SIG-M5 treated with dmso at 0.1 percent for 504 hours (cell line): ENCODE results near the gene NF1.
"Not testable (repeated sequence)": the region's sequence is repeated elsewhere in the genome, so short reads cannot be mapped to it uniquely, and the experiment has no call there.

Source experiments
- DNase-seq: peaks from one replicate; lab custom pipeline; 2025; ENCODE audit not compliant: unreplicated experiment; lab: John Stamatoyannopoulos, UW

The NF1 gene

GRCh38 chr17:31293581-31293980 is 198.8 kb downstream of the NF1 start:
- DNase-seq: no peak

- no peak for DNase-seq
These were observed 199.5 kb downstream of the NF1 start for GRCh38 chr17:31294231-31294630.

- DNase-seq: peak; percentile 61
These were observed 200.2 kb downstream of the NF1 start for GRCh38 chr17:31294820-31295488.

DNA sequence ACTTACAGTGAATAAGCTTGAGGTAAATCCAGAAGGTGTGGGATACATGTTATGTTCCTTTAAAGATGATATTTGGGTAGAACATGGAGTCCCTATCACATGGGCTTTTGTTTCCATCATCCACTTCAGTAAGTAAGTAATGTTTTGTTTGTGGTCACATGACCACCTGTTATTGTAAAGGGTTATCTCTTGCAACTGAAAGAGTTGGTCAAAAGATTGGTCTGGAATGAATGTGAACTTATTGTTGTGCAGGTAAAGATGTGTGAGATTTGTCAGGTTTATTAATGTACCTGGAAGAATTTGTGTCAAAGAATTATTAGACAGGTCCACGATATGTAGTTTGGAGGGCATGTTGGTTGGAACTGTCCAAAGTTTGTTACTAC is 200.7 kb downstream of the NF1 start:
- no peak for DNase-seq

- DNase-seq: no peak
These were observed 201.4 kb downstream of the NF1 start for GRCh38 chr17:31296142-31296541.

- no peak for DNase-seq
These were observed 202.3 kb downstream of the NF1 start, which contains the start of gene OMG for GRCh38 chr17:31297090-31297489. Gene OMG (minus strand): TSS chr17:31297239. CDS start chr17:31296331, 908 bp downstream.

- DNase-seq: no peak
These were observed 204.8 kb downstream of the NF1 start for GRCh38 chr17:31299624-31300023.

DNA sequence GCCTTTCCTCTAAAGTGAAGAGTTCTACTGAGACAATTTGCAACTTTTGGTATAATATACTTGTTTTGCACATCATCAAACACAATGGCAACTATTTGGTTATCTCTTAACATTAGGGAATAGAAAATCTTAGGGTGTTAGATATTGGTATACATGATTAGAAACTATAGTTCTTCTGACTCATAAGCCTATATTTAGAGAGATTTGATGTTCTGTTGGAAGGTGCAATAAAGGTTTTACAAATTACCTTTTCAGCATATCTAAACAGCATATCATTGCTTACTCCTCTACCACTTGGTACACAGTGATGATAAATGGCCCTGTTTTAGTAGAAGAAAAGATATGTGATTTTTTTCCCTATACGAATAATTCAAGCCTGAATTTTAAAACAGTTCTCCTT is 212.9 kb downstream of the NF1 start:
- DNase-seq: no peak

GRCh38 chr17:31308372-31309334 is 213.9 kb downstream of the NF1 start:
- DNase-seq: peak; percentile 66

GRCh38 chr17:31309556-31309955 is 214.8 kb downstream of the NF1 start:
- peak; percentile 96 for DNase-seq

GRCh38 chr17:31310260-31310659 is 215.5 kb downstream of the NF1 start:
- peak; percentile 68 for DNase-seq

DNA sequence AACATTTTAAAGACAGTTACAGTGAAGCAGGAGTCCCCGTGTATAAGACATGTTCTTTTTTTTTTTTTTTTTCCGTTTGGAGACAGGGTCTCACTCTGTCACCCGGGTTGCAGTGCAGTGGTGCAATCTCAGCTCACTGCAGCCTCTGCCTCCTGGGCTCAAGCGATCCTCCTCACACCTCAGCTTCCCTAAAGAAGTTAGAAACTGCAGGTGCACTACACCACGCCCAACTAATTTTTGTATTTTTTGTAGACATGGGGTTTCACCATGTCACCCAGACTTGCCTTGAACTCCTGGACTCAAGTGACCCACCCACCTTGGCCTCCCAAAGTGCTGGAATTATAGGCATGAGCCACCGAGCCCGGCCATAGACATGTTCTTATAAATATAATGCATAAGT is 216.1 kb downstream of the NF1 start:
- peak; percentile 44 for DNase-seq

DNA sequence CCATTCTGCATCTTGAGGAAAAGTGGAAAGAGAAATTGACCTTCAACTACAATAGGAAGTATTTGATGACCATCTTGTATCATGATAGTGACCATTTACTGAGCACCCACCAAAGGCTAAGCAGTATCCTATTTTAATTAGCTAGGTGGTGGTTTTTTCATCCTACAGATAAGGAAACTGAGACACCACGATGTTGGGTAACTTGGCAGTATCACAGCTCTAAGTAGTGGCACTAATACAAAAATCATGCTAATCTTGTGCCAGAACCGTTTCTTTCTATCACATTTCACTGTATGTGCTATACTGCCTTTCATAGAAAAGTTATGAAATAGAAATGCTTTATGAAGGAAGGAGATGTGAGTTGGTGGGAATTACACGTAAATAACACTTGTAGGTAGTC is 216.7 kb downstream of the NF1 start:
- no peak for DNase-seq

DNA sequence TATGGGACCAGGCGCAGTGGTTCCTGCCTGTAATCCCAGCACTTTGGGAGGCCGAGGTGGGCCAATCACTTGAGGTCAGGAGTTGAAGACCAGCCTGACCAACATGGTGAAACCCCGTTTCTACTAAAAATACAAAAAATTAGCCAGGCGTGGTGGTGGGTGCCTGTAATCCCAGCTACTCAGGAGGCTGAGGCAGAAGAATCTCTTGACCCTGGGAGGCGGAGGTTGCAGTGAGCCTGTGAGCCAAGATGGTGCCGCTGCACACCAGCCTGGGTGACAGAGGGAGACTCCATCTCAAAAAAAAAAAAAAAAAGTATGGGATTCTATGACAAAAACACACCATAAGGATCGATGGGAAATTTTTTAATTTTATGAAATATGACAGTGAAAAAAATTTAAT is 217.4 kb downstream of the NF1 start:
- DNase-seq: not testable (repeated sequence)

DNA sequence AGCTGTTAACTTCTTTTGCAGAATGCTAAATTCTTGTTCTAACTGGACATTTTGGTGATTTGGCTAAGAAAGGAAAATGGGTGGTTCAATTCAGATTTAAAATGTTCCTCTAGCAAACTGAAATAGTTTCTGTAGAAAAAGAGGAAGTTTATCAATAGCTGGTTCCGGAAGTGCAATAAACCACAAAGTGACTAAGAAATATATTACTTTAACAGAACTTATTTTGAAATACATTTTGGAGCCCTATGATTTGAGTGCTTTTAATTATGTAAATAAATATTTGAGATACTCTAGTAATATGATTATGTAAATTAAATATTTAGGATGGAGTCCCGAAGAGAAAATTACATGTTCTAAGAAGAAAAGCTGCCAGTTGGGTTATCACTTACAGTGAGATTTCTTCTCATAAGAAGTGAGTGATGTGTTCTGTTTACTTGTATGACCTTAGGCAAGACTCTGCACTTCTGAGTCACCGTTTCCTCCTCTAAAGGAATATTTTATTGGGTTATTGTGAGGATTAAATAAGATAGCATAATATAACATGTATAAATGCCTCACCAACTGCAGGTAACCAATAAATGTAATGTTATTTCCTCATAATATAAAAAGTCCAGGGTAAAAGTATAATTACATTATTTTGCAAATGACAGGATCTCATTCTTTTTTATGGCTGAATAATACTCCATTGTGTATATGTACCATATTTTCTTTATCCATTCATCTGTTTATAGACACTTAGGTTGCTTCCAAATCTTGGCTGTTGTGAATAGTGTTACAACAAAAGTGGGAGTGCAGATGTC is 219.4 kb downstream of the NF1 start, which contains the start of gene EVI2B:
EVI2B (minus strand) TSS at position 73 of the 800 bp plus-strand sequence. CDS start 8,445 bp downstream, outside the sequence.
- peak; percentile 97 for DNase-seq

GRCh38 chr17:31314782-31315100 is 220.0 kb downstream of the NF1 start:
- DNase-seq: no peak

DNA sequence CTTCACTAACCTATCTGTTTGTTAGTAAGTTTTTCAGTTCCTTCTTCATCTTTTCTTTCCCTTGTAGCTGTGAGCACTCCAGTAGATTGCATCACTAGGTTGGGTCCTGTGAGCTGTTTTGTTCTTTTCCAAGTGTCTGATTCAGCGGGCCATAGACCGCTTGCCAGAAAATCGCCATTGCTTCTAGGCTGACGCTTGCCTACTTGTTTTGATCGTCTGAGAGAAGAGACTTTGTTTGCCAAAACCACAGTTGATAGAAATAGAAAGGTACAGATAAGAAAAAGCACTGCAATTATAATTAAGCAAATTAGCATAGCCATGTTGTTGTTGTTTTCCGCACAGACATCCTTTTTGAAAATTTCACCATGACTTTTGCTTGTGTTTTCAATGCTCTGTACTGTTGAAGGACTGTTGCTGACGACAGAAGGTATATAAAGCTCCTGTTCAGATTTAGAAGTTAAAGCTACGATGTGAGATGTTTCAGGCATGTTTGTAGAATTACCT is 223.6 kb downstream of the NF1 start:
- DNase-seq: peak; percentile 98

- DNase-seq: peak; percentile 76
These were observed 224.3 kb downstream of the NF1 start for GRCh38 chr17:31318851-31319661.

DNA sequence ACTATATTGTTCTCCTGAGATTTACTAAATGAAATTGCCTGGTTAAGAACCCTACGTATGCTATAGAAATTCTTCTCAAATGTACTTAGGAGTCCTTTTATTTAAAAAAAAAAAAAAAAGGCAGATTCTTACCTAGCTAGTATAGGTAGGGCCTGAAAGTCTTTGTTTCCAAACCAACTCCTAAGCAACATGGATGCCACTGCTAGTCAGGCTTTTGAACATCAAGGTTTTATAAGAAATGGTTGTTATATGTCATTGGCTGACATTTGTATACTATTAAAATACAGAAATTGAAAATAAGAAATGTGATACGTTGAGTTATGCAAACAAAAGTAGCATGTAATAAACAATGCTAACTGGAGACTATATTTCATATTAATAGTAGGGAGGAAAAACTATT is 225.5 kb downstream of the NF1 start:
- no peak for DNase-seq

- DNase-seq: peak; percentile 41
These were observed 226.0 kb downstream of the NF1 start for GRCh38 chr17:31320791-31321190.
